HEK293 (cell line): ENCODE measurements around the gene FKBP3.

ENCODE experiments used
- CTCF ChIP-seq: fragments of 450-650 bp; formaldehyde crosslinking; IDR thresholded peaks from 2 replicates; pipeline ENCODE4 v1.5.1; 2016; ENCODE audit warnings: missing biosample characterization, missing genetic modification characterization
- GLIS2 ChIP-seq: fragments of 450-650 bp; formaldehyde crosslinking; IDR thresholded peaks from 2 replicates; pipeline ENCODE4 v1.5.1; 2016; ENCODE audit warnings: missing biosample characterization, missing genetic modification characterization
- KLF7 ChIP-seq: fragments of 450-650 bp; formaldehyde crosslinking; IDR thresholded peaks from 2 replicates; pipeline ENCODE4 v1.5.1; 2016; ENCODE audit warnings: missing biosample characterization, missing genetic modification characterization, borderline replicate concordance
- PATZ1 ChIP-seq: fragments of 450-650 bp; formaldehyde crosslinking; IDR thresholded peaks from 2 replicates; pipeline ENCODE4 v1.5.1; 2016; ENCODE audit warnings: missing biosample characterization, missing genetic modification characterization
- PRDM1 ChIP-seq: fragments of 450-650 bp; formaldehyde crosslinking; IDR thresholded peaks from 2 replicates; pipeline ENCODE4; 2016; ENCODE audit warnings: missing biosample characterization, missing genetic modification characterization
- YY1 ChIP-seq: fragments of 450-650 bp; formaldehyde crosslinking; IDR thresholded peaks from 2 replicates; pipeline ENCODE4 v1.5.1; 2018; ENCODE audit warnings: missing biosample characterization, missing genetic modification characterization
- ZNF549 ChIP-seq: fragments of 450-650 bp; IDR thresholded peaks from 2 replicates; pipeline ENCODE4 v1.5.1; 2018; ENCODE audit warnings: missing biosample characterization, missing genetic modification characterization, mild to moderate bottlenecking, inconsistent platforms, moderate library complexity
- ZNF580 ChIP-seq: fragments of 450-650 bp; formaldehyde crosslinking; IDR thresholded peaks from 2 replicates; pipeline ENCODE4 v1.5.1; 2016; ENCODE audit warnings: missing biosample characterization, missing genetic modification characterization
- ZNF654 ChIP-seq: fragments of 450-650 bp; formaldehyde crosslinking; IDR thresholded peaks from 2 replicates; pipeline ENCODE4 v1.5.1; 2016; ENCODE audit warnings: low read depth, missing biosample characterization, missing genetic modification characterization
- ZNF776 ChIP-seq: fragments of 450-650 bp; formaldehyde crosslinking; IDR thresholded peaks from 2 replicates; pipeline ENCODE4 v1.5.0; 2017; ENCODE audit warnings: missing biosample characterization, missing genetic modification characterization, borderline replicate concordance
- ZNF843 ChIP-seq: fragments of 450-650 bp; formaldehyde crosslinking; IDR thresholded peaks from 2 replicates; pipeline ENCODE4 v1.5.1; 2016; ENCODE audit warnings: missing biosample characterization, missing genetic modification characterization
- ZSCAN5A ChIP-seq: fragments of 450-650 bp; formaldehyde crosslinking; IDR thresholded peaks from 2 replicates; pipeline ENCODE4 v1.5.1; 2016; ENCODE audit warnings: missing biosample characterization, missing genetic modification characterization
- TF ChIP-seq, protein P1 (sequence below): fragments of 450-650 bp; formaldehyde crosslinking; IDR thresholded peaks from 2 replicates; pipeline ENCODE4 v1.5.1; 2016; ENCODE audit warnings: missing biosample characterization, missing genetic modification characterization
- TF ChIP-seq, protein P2 (sequence below): fragments of 450-650 bp; formaldehyde crosslinking; IDR thresholded peaks from 2 replicates; pipeline ENCODE4 v1.5.1; 2017; ENCODE audit warnings: missing biosample characterization, missing genetic modification characterization

DNA sequence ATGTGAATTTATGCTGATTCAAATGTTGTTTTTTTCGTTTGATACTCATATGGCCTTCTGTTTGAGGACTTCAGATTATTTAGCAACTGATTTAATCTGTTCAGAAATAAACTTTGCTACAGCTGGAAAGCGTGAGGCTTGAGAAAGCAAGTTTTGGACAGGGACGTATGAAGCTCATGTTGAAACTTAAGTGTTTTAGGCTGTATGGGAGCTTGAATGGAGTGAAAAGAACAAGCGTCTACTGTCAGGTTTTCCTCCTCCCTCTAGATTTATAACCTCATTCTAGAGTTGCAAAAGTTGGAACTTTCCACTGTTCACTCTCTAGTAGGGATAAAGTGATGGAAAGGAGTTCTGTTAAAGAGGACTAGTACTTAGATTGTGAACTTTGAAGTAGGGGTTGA lies 49.3 kb downstream of the FKBP3 start:
- TF ChIP-seq, protein P1, sequence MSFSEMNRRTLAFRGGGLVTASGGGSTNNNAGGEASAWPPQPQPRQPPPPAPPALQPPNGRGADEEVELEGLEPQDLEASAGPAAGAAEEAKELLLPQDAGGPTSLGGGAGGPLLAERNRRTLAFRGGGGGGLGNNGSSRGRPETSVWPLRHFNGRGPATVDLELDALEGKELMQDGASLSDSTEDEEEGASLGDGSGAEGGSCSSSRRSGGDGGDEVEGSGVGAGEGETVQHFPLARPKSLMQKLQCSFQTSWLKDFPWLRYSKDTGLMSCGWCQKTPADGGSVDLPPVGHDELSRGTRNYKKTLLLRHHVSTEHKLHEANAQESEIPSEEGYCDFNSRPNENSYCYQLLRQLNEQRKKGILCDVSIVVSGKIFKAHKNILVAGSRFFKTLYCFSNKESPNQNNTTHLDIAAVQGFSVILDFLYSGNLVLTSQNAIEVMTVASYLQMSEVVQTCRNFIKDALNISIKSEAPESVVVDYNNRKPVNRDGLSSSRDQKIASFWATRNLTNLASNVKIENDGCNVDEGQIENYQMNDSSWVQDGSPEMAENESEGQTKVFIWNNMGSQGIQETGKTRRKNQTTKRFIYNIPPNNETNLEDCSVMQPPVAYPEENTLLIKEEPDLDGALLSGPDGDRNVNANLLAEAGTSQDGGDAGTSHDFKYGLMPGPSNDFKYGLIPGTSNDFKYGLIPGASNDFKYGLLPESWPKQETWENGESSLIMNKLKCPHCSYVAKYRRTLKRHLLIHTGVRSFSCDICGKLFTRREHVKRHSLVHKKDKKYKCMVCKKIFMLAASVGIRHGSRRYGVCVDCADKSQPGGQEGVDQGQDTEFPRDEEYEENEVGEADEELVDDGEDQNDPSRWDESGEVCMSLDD: no peak
- TF ChIP-seq CTCF (tag by site-specific recombination) (no peak), PATZ1 (tag by site-specific recombination) (no peak), YY1 (tag by site-specific recombination) (no peak), PRDM1 (tag by site-specific recombination) (peak; percentile 91), ZNF549 (tag by site-specific recombination) (no peak), ZSCAN5A (tag by site-specific recombination) (no peak), ZNF654 (tag by site-specific recombination) (no peak), ZNF776 (no peak), KLF7 (no peak), ZNF580 (tag by site-specific recombination) (no peak), ZNF843 (tag by site-specific recombination) (no peak), GLIS2 (tag by site-specific recombination) (no peak)
- TF ChIP-seq, protein P2, sequence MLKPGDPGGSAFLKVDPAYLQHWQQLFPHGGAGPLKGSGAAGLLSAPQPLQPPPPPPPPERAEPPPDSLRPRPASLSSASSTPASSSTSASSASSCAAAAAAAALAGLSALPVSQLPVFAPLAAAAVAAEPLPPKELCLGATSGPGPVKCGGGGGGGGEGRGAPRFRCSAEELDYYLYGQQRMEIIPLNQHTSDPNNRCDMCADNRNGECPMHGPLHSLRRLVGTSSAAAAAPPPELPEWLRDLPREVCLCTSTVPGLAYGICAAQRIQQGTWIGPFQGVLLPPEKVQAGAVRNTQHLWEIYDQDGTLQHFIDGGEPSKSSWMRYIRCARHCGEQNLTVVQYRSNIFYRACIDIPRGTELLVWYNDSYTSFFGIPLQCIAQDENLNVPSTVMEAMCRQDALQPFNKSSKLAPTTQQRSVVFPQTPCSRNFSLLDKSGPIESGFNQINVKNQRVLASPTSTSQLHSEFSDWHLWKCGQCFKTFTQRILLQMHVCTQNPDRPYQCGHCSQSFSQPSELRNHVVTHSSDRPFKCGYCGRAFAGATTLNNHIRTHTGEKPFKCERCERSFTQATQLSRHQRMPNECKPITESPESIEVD (tag by site-specific recombination): no peak
